Activated T-cell treated with anti-CD3 and anti-CD28 coated beads for 1 hour (primary cell): ENCODE data around the gene SEC14L1.

ENCODE experiments used
- DNase-seq: peaks from one replicate; pipeline ENCODE4 v3.0.0-alpha.2; 2020; ENCODE audit warnings: low read depth

The SEC14L1 gene

DNA sequence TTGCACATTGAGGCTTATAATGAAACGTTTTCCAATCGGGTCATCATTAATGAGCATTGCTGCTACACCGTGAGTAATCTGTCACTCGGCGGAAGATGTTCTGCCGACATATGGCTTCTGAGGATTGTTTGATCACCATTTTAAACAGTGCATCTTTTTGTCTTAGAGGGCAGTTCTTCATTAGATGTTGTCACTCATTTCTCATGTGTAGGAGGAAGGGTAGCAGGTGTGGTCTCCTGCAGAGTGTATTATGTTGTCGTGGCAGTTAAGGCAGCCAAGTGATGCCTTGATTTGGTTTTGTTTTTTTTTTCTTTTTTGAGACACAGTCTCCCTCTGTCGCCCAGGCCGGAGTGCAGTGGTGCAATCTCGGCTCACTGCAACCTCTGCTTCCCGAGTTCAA, 50.5 kb downstream of the SEC14L1 start:
- no peak for DNase-seq

DNA sequence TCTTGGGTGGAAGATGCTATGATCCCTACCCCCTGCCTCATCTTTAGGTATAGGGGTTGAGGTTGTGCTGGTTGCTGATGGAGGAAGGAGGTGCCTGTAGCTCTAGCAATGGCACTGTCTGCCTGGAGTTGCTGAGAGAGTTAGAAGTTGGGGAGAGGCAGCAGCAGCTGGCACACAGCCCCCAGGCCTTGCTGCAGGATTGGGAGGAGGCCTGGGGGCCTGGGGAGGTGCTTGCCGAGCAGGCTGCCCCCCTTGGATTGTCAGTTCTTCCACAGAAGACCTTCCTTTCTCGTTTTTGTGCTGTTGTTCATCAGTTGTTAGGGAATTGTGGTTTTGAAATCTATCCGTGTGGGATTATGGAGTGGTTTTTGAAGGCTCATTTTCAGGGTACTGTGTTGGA, 52.9 kb downstream of the SEC14L1 start:
- no peak for DNase-seq

DNA sequence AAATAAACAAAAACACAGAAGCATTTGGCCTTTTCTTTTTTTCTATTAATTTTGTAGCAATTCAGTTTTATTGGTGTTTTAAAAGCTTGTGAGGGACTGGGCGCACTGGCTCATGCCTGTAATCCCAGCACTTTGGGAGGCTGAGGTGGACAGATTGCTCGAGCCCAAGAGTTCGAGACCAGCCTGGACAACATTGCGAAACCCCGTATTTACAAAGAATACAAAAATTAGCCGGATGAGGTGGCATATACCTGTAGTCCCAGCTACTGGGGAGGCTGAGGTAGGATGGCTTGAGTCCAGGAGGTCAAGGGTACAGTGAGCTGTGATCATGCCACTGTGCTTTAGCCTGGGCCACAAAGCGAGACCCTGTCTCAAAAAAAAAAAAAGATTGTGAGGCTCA, 53.4 kb downstream of the SEC14L1 start:
- no peak for DNase-seq

DNA sequence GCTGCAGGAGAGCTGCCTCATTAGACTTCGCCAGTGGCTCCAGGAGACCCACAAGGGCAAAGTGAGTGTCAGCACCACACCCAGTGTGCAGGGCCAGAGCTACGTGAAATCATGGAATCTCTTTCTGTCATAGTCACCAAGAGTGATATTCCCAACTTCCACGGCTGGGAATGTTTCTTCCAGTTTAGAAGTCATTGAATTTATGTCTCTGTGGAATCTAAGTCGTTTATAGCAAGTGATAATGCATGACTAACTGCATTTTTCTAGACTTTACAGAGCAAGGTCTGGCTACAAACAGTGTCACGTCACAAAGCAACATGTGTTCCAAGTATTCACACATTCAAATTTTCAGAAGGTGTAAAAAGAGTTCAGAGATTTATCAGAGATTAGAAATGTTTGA, 55.5 kb downstream of the SEC14L1 start:
- no peak for DNase-seq

DNA sequence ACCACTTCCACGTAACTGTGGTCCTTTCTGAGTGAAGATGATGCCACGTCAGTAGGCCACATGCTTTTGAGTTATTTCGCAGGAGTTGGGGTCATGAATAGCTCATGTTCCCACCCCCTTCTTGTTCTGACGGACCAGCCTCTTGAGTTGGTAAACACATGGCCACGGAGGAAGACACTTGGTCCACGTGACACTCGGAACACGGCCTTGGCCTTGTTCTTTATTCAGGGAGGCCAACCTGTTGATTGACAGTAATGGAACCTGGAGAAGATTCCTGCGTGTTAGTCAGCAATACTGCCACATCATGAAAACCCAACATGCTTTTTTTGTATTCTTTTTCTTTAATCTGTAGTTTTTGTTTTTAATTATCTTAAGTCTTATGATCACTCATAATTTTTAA, 56.3 kb downstream of the SEC14L1 start:
- DNase-seq = no peak

DNA sequence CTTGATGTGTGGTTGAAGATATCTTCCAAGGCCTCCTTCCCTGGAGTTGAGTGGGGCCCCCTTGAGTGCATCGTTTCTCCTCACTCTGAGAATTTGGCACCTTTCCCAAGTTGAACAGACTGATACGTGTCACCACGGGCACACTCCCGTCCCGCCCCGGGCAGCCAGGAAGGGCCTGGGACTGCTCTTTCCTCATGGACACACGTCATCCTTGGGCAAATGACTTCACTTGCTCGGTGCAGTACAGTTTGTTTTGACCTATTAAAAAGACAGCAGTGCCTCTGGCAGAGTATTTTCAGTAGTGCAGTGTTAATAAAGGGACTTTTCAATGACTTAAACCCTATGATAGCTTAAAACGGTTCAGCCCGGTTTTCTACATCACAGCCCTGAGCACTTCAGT, 59.9 kb downstream of the SEC14L1 start:
- DNase-seq = no peak

DNA sequence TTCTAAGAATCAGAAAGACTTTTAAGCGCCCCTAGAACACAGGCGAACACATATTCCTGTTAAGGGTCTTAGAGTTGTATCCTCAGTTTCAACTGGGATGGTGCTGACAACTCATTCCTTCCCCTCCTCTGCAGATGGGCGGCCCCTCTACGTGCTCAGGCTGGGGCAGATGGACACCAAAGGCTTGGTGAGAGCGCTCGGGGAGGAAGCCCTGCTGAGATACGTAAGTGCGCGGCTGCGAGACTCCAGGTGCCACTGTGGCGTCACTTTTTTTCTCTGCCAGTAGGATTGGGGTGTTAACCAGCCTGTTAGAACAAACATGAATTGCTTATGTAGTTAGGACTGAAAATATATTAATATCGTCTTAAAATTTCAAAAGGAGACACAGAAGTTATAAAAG, 62.7 kb downstream of the SEC14L1 start:
- DNase-seq = no peak

DNA sequence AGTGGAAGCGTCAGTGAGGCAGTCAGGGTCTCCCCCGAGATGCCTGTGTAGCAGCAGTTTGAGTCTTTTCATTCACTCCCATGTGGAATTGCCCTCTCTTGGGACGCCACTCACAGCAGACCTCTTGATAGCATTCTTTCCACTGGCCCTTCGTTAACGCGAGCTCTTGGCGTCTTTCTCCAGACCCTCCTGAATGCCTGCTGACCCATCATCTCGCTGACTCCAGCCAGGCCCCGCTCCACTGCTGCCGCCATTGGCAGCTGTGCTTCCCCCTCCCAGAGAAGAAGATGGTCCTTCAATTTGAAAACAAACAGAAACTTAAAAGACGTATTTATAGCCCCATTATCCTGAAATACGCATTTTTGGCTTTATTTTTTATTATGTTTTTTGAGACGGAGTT, 63.1 kb downstream of the SEC14L1 start:
- no peak for DNase-seq

DNA sequence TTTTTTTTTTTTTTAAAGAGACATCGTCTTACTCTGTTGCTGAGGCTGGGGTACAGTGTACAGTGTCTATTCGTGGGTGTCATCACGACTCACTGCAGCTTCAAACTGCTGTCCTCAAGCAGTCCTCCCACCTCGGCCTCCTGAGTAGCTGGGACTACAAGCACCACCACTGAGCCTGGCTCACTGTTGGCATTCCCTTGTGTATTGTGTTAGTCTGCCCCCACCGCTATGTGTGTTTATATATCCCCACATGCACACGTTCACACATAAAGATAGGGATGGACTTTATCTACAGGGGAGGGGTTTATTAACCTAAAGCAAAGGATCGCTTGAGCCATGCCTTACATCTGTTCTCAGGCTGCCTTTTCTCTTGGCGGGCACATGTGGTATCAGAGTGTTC, 63.8 kb downstream of the SEC14L1 start:
- DNase-seq = no peak

DNA sequence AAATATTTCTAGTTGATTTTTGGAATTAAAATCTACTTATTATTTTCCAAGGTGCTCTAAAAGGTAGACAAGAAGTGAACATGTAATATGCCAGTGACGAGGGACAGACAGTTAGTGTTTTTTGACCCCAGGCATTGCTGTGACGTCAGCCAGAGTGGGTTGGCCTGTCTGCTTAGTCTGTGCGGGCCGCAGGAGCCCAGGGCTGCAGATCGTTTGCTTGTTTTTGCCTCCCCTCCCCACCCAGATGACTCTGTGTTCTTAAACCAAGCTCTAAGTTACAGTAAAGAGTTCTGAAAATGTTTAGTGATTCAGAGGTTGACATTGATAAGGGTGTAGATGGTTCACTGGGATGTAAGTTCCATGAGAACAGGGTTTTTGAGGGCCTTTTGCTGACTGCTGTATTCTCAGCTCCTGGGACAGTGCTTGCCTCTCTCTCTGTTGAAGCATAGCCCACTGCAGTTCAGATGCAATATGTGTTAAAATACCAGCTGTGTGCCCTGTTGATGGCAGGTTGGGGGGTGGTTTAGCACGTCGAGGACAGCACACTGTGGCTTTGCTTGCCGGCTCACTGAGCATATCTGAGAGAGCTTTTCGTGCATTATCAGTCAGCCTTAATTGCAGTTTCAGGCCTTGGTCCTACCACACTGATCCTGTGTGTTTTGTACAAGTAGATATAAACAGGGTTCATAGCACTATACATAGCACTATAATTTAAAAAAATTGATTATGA, 64.8 kb downstream of the SEC14L1 start:
- DNase-seq = no peak

DNA sequence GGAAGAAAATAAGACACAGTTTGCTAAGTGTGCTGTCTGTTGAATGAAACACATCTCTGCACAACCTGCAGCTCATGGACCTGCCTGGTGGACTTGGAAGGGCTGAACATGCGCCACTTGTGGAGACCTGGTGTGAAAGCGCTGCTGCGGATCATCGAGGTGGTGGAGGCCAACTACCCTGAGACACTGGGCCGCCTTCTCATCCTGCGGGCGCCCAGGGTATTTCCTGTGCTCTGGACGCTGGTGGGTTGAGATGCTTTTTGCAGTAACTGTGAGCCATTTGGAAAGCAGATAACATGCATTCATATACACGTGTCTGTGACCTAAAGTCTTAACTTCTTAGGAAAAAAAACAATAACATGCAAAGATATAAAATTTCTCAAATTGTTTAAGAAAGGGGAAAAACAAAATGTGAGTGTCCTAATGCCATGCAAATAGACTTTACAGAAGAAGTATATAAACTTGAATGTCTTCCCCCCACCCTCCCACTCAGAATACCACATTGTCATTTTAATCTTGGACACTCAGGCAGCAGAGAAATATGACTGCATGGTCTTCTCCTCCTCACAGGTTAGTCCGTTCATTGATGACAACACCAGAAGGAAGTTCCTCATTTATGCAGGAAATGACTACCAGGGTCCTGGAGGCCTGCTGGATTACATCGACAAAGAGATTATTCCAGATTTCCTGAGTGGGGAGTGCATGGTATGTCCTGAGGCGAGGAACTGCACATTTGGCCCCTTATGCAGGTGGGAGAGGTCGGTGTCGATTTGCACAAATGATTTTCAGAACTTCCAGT, 65.6 kb downstream of the SEC14L1 start:
- no peak for DNase-seq

DNA sequence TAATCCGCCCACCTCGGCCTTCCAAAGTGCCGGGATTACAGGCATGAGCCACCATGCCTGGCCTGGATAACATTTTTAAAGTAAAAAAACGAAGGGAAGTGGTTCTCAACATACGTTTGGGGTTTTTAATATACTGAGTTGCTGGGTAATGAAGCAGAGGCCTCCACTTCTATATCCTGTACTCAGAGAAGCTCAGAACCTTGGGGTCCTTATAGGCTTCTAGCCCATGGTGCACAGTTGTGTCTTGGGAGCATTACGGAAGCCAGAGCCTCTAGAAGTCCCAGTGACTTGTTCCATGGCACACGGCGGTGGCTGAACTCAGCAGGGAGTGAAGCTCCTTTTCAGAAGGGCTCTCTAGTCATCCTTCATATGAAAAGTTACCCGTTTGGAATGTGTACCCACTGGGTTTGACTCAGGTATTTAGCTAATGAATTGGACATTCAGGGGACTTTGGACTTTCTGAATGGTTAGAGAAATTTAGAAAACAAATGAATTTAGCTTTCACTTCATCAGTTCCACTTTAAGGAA, 67.0 kb downstream of the SEC14L1 start:
- DNase-seq = no peak

DNA sequence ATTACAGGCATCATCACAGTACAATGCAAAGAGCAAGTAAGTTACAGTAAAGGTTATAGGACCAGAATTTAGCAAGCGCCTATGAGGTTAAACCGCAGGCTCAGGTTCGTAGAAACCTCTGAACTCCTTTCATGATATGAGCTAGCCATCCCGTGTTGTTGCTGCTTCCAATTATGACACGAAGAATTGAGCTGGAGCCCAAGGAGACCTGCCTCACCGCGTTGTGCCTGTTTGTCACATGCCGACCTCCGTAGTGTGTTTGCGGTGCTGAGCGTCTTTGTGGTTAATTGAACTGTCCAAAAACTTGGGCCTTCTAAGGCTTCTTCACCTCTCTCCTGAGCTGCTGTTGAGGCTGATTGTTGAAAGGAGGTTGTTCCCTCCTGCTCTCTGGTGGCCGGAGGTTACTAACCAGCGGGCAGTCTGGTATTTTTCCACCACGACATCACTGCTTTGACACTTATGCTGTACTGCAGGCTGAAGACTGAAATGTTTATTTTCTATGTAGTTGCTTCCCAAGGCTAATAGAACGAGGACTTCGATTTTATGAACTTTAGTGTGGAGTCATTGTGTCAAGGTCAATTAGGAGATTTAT, 67.5 kb downstream of the SEC14L1 start:
- DNase-seq = no peak

DNA sequence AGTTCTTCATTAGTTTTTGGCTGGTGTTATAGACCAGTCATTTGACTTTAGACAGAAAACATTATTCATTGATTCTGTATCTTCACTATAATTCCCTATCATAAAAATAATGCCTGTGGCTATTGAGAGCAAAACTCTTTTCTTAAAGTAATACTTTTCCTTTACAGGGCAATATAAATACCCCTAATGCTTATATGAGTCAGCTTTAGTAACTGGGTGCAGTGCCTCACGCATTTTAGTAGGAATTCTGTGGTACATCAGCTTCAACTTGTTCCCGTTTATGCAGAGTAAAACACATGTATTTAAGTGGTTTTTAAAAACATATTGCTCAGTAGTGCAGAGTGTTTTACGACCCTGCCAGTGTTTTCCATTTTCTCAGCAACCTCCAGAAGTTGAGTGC, 68.1 kb downstream of the SEC14L1 start:
- no peak for DNase-seq

DNA sequence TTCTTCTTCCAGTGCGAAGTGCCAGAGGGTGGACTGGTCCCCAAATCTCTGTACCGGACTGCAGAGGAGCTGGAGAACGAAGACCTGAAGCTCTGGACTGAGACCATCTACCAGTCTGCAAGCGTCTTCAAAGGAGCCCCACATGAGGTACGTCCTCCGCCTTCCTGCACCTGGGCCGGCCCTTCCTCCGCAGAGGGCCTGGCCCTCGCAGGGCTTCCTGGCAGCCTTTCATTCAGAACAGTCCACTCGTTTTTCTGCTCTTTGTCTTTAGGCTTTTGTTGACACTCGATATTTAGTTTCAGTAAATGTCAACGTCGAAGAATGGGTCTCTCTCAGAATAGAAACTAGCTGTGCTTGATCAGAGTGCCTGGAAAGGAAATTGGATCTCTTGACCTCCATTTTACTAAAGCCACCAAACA, 68.6 kb downstream of the SEC14L1 start:
- no peak for DNase-seq

DNA sequence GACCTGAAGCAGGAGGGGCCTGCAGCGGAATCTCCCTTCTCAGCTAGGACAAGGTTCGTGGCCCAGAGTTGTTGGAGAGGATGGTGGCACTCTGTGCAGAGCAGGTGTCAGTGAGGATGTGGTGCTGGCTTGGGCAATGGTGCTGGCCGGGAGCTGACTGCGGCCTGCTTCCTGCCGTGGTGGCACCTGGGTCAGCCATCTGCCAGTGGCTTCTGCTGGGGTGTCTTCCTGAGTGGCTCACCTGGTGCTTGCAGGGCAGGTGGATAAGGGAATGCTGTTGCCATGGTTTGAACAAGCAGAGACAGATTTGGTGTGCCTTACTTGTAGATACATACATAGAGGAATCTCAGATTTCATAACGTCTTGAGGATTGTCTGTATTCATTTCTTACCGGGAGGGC, 69.6 kb downstream of the SEC14L1 start:
- no peak for DNase-seq

DNA sequence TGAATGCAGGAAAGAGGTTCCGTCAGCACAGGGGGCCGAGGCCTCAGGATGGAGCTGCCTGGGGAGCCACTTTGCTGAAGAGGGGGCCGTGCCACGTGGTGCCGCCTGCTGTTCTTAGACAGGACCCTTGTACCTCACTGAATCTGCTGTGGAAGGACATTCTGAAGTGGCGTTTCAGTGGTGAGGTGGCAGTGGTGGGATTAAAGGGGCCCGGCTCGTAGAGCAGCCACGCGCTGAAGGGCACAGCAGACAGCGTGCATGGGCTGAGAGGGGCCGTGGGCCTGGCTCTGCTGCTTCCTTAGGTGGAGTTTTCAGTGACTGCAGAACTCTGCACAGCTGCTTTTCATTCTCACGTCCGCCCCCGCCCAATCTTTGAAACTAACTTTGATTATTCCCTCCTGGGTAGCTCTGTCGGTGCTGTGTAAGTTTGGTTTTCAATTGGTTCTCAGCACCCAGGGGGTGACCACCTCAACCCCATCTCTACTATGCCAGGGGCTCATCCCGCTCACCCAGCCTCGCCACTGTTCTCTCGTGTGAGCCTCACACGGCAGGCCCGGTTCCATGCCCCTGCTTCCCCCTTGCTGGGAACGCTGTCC, 70.3 kb downstream of the SEC14L1 start:
- no peak for DNase-seq

DNA sequence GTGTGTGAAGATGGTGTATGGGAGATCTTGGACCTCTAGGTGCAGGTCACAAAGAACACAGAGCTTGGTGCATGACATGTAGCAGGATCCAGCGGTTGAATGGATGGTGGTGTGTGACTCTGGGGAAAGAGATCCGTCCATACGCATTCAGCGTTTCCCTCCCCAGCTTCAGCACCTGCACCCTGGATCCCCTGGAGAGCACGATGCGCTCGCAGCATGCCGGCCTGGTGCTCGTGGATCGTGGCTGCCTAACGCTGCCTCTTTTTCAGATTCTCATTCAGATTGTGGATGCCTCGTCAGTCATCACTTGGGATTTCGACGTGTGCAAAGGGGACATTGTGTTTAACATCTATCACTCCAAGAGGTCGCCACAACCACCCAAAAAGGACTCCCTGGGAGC, 70.9 kb downstream of the SEC14L1 start:
- no peak for DNase-seq

DNA sequence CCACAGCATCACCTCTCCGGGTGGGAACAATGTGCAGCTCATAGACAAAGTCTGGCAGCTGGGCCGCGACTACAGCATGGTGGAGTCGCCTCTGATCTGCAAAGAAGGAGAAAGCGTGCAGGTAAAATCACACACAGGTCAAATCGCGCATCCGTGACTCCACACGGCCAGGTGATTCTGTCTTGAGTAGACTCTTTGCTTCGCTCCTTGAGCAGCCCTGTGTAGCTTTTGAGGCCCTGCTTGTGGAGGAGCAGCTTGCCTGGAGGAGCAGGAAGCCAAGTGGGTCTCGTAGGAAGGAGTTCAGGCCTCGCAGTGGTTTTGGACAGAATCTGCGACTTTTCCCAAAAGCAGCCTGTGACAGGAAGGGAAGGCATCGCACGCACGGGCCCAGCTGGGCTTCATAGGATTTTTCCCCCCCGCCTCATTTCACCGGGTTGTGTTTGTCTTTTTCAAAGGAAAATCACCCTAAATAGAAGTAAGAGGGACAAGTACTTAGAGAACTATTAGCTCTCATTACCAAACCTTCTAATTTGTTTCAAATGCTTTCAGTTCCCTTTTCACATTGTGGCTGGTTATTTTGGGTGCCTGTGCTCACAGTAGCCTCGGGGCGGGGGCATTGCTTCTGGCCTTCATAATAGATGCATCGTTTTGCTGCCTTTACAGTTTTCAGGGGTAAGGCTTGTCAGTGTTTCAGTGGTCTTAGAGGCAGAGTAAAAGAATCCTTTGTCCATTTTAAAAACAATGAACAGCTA, 71.5 kb downstream of the SEC14L1 start:
- no peak for DNase-seq

DNA sequence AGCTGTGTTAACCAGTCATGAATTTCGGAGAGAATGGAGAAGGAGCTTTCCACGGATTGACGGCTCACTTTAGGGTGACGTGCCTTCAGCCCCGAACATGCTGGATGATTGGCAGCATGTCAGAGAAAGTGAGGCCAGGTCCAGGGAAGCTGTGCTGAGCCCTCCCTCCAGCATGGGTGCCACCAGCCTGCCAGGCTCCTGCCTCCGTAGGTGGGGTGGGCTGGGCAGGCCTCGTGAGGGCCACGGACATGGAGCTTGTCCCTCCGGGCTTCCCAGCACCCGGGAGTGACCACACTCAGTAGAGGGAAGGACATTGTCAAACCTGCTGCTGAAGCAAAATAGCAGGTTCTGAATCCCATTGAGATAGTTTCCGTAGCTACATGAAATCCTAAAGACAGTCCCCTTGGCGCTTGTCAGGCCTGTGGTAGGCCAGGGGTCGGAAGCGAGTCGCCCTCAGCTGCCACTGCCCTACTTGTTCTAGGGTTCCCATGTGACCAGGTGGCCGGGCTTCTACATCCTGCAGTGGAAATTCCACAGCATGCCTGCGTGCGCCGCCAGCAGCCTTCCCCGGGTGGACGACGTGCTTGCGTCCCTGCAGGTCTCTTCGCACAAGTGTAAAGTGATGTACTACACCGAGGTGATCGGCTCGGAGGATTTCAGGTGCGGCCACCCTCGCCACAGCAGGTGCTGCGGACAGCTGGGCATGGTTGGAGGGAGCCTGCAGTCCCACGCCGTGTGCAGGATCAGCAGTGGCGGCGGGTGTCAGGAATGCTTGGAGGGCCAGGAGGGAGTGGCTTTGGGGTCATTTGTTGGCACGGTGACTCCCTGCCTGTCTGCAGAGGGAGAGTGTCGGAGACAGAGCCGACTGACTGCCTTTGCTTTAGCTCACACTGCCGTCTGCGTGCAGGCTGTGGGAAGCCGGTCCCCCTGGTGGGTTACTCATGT, 72.3 kb downstream of the SEC14L1 start:
- DNase-seq = no peak

DNA sequence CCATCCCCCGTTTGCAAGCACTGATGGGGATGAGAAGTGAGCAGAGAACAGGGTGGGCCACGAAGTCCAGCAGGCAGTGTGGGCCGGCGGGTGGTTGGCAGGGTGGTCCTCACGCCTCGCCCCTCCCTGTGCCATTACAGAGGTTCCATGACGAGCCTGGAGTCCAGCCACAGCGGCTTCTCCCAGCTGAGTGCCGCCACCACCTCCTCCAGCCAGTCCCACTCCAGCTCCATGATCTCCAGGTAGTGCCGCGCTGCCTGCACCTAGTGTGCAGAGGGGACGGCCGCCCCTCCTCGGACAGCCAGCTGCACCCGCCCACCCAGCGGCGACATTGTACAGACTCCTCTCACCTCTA, 73.0 kb downstream of the SEC14L1 start:
- DNase-seq = no peak
